ENCODE data around the gene SLC31A1. TPM values are rescaled to one million over a fixed set of nuclear protein-coding genes. Genes with fewer than 3 reads are reported as not detected.

SLC31A1 gene
- total and polyA plus RNA-seq, 12 donors: 10.2 to 105 (median 28.4) TPM

DNA sequence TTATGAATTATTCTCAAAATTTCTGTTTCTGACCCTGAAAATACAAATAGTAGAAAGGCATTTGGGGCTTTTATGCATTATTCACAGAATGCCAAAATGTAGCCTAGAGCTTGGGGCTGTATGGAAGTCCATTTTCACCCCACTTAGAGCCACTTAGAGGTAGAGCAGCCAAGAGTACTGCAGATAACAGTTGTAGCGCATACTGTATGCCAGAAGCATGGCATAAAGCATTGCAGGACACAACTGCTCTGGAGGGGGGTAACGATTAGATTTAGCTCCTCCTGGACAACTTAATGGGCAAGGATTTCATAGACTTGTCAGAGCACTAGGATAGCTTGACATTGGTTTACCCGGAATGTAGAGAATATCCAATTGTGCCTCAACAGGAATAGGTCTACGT lies 15.7 kb downstream of the SLC31A1 start:
- intact Hi-C loops (cut with DNase I): no loop called here
- no peaks in the 10 kb centered on the region for H3K36me3 ChIP-seq (replicated peaks in 1 of 2)
- no peak for DNase-seq
- H3K4me3 ChIP-seq: no peak overlapping the region
- TF ChIP-seq, protein P1, sequence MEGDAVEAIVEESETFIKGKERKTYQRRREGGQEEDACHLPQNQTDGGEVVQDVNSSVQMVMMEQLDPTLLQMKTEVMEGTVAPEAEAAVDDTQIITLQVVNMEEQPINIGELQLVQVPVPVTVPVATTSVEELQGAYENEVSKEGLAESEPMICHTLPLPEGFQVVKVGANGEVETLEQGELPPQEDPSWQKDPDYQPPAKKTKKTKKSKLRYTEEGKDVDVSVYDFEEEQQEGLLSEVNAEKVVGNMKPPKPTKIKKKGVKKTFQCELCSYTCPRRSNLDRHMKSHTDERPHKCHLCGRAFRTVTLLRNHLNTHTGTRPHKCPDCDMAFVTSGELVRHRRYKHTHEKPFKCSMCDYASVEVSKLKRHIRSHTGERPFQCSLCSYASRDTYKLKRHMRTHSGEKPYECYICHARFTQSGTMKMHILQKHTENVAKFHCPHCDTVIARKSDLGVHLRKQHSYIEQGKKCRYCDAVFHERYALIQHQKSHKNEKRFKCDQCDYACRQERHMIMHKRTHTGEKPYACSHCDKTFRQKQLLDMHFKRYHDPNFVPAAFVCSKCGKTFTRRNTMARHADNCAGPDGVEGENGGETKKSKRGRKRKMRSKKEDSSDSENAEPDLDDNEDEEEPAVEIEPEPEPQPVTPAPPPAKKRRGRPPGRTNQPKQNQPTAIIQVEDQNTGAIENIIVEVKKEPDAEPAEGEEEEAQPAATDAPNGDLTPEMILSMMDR (IDR thresholded peaks at IDR 0.05): no peak
- TF ChIP-seq POLR2A (IDR thresholded peaks at IDR 0.05): no peak
- H3K27me3 ChIP-seq: no peaks in the 10 kb centered on the region
- no peaks in the 10 kb centered on the region for H3K9me3 ChIP-seq (replicated peaks in 1 of 3)
- no peak overlapping the region for H3K27ac ChIP-seq
- H3K4me1 ChIP-seq (replicated peaks in 1 of 2): peaks cover 0 to 51% of the 10 kb centered on the region in 2 donors
- 86 to 98% (median 91%) methylated on average over 4 of the region's 4 CpGs for WGBS, 4 donors

DNA sequence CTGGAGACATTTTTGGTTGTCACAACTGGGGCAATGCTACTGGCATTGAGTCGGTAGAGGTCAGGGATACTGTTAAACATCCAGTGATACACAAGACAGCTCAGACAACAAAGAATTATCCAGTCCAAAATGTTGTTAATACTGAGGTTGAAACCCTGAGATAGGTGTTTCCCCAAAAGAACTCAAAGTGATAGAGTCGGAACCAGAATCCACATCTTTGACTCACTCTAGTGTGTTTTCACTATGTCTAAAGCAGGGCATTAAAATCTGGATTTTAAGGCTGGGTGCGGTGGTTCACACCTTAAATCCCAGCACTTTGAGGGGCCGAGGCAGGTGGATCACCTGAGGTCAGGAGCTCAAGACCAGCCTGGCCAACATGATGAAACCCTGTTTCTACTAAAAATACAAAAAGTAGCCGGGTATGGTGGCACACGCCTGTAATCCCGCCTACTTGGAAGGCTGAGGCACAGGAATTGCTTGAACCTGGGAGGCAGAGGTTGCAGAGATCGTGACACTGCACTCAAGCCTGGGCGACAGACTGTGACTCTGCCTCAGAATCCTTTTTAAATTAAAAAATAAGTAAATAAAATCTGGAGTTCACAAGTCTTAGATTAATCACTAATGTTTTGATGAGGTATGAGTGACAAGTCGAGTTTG lies 17.0 kb downstream of the SLC31A1 start:
- intact Hi-C loops (cut with DNase I): no loop called here
- no peak for TF ChIP-seq POLR2A (IDR thresholded peaks at IDR 0.05)
- TF ChIP-seq, protein P1 (IDR thresholded peaks at IDR 0.05): no peak
- Histone ChIP-seq H3K9me3 (replicated peaks in 1 of 3) (no peaks in the 10 kb centered on the region), H3K27ac (no peak overlapping the region), H3K4me3 (no peak overlapping the region), H3K4me1 (replicated peaks in 1 of 2) (peaks cover 0 to 54% of the 10 kb centered on the region in 2 donors), H3K27me3 (no peaks in the 10 kb centered on the region), H3K36me3 (replicated peaks in 1 of 2) (no peaks in the 10 kb centered on the region)
- DNase-seq: no peak
- WGBS, 4 donors: 85 to 90% (median 88%) methylated on average over 10 of the region's 10 CpGs

GRCh38 chr9:113238859-113239232 lies 17.5 kb downstream of the SLC31A1 start:
- TF ChIP-seq, protein P1 (IDR thresholded peaks at IDR 0.05): no peak
- TF ChIP-seq POLR2A (IDR thresholded peaks at IDR 0.05): no peak
- Histone ChIP-seq H3K9me3 (replicated peaks in 1 of 3) (no peaks in the 10 kb centered on the region), H3K4me3 (no peak overlapping the region), H3K27ac (no peak overlapping the region), H3K4me1 (replicated peaks in 1 of 2) (peaks cover 0 to 53% of the 10 kb centered on the region in 2 donors), H3K36me3 (replicated peaks in 1 of 2) (no peaks in the 10 kb centered on the region), H3K27me3 (no peaks in the 10 kb centered on the region)
- no peak for DNase-seq
- WGBS, 4 donors: 63 to 76% (median 64%) methylated on average over 4 of the region's 4 CpGs
- intact Hi-C loops (cut with DNase I): no loop called here

- Histone ChIP-seq H3K4me3 (no peak overlapping the region), H3K9me3 (replicated peaks in 1 of 3) (no peaks in the 10 kb centered on the region), H3K27ac (no peak overlapping the region), H3K36me3 (replicated peaks in 1 of 2) (no peaks in the 10 kb centered on the region), H3K27me3 (no peaks in the 10 kb centered on the region), H3K4me1 (replicated peaks in 1 of 2) (peaks cover 0 to 43% of the 10 kb centered on the region in 2 donors)
- DNase-seq: no peak
- intact Hi-C loops (cut with DNase I): no loop called here
- TF ChIP-seq POLR2A (IDR thresholded peaks at IDR 0.05): no peak
- TF ChIP-seq, protein P1 (IDR thresholded peaks at IDR 0.05): no peak
- WGBS, 4 donors: 94 to 100% (median 97%) methylated on average over 2 of the region's 2 CpGs
These were observed 19.8 kb downstream of the SLC31A1 start for GRCh38 chr9:113241161-113241560.

Measured in adrenal gland (tissue), 12 donors.